ENCODE data around the gene DRC1.

DRC1 gene

DNA sequence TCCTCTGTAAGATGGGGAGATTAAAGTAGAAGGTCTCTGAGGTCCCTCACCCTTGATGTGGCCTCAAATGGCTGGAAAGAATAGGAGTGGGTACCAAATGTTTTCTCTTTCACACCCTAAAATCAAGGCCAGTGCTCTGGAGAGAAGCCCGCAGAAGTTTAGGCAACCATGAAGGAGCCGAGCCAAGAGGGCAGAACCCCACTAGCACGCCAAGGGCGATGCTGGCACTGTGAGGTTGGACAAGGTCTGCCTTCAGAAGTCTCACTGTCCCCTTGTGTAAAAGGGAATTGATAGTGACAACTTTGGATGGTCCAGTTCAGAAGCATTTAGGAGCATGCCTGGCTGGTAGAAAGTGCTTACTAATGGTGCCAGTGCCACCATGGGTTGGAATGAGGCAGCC lies 92.5 kb downstream of the DRC1 start:
- in situ Hi-C loops (cut with HindIII; ENCODE audit: low sequenced_read_pairs): no loop called here
- no peak for TF ChIP-seq CTCF (IDR thresholded peaks at IDR 0.05; ENCODE audit: low read depth, low read length)
- no peak for DNase-seq (ENCODE audit: low read depth, low spot score)
- no peak overlapping the region for H3K4me3 ChIP-seq (ENCODE audit: low read depth, low read length)

- no peak for DNase-seq (ENCODE audit: low read depth, low spot score)
- in situ Hi-C loops (cut with HindIII; ENCODE audit: low sequenced_read_pairs): no loop called here
- no peak overlapping the region for H3K4me3 ChIP-seq (ENCODE audit: low read depth, low read length)
- no peak for TF ChIP-seq CTCF (IDR thresholded peaks at IDR 0.05; ENCODE audit: low read depth, low read length)
These were observed 93.2 kb downstream of the DRC1 start for GRCh38 chr2:26494891-26495290.

- DNase-seq (ENCODE audit: low read depth, low spot score): no peak
- no peak for TF ChIP-seq CTCF (IDR thresholded peaks at IDR 0.05; ENCODE audit: low read depth, low read length)
- in situ Hi-C loops (cut with HindIII; ENCODE audit: low sequenced_read_pairs): no loop called here
- no peak overlapping the region for H3K4me3 ChIP-seq (ENCODE audit: low read depth, low read length)
These were observed 94.1 kb downstream of the DRC1 start for GRCh38 chr2:26495705-26496297.

GRCh38 chr2:26500406-26500805 lies 98.7 kb downstream of the DRC1 start:
- in situ Hi-C loops (cut with HindIII; ENCODE audit: low sequenced_read_pairs): no loop called here
- no peak overlapping the region for H3K4me3 ChIP-seq (ENCODE audit: low read depth, low read length)
- TF ChIP-seq CTCF (IDR thresholded peaks at IDR 0.05; ENCODE audit: low read depth, low read length): no peak
- no peak for DNase-seq (ENCODE audit: low read depth, low spot score)

DNA sequence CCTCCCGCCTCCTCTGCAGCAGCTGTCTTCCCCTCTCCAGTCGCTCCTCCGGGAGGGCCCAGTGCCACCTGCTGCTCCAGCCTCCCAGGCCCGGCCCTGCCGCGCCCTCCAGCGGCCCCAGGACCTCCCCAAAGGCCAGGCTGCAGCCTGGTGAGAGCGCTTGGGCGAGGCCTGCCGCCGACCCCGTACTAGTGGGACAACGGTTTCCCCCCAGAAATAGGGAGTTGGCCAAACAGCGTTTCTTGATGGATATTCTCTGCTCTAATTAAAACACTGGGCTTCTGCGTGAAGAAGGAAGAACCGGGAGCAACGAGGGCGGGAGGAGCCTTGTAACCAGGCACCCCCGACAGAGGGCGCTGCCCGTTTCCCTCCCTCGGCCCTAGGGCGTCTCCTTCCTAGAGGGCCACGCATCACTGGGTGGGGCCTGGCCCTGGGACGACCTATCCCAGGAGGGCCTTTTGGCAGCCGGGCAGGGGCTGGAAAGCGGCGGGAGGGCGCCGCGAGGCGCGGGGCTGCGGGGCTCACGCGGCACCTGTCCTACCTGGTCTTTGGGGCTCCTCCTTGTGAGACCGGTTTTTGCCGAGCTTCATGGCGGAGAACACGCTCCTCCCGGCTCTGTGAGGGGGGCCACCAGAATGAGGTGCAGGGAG lies 101.6 kb downstream of the DRC1 start:
- H3K4me3 ChIP-seq (ENCODE audit: low read depth, low read length): no peak overlapping the region
- peak; percentile 84 for TF ChIP-seq CTCF (IDR thresholded peaks at IDR 0.05; ENCODE audit: low read depth, low read length)
- in situ Hi-C loops (cut with HindIII; ENCODE audit: low sequenced_read_pairs): no loop called here
- DNase-seq (ENCODE audit: low read depth, low spot score): peak; percentile 16

DNA sequence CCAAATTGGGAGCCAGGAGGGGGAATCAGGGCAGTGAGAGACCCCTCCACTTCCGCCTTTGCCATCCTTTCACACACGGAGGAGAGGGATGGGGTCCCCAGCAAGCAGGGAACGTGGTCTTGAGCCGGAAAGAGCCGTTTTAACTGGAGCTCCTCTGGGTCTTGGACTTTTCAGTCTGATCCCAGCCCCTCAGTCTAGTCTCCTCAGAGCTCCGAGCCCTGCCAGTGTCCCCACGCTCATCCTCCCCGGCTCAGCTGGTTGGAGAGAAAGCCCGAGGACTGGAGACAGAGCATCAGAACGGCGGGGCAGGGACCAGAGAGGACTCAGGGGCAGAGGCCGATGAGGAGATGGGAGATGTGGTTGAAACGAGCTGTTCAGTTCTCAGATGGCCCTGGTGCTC lies 102.3 kb downstream of the DRC1 start:
- no peak overlapping the region for H3K4me3 ChIP-seq (ENCODE audit: low read depth, low read length)
- no peak for DNase-seq (ENCODE audit: low read depth, low spot score)
- no peak for TF ChIP-seq CTCF (IDR thresholded peaks at IDR 0.05; ENCODE audit: low read depth, low read length)
- in situ Hi-C loops (cut with HindIII; ENCODE audit: low sequenced_read_pairs): no loop called here
